Left colon (tissue), 2 donors: Measurements from ENCODE around the gene GFOD1. TPM values are rescaled to one million over a fixed set of nuclear protein-coding genes. Genes with fewer than 3 reads are reported as not detected.
A peak's percentile ranks its signal among the peaks of the same experiment; 100 is the strongest.
"Not testable (repeated sequence)": the region's sequence is repeated elsewhere in the genome, so short reads cannot be mapped to it uniquely, and the experiment has no call there.

Source experiments
- ATAC-seq: fragments of 200-7000 bp; cut with Tn5 transposase; one replicate; pipeline ENCODE4 v1.9.1; 2020; ENCODE audit warnings: mild to moderate bottlenecking, moderate library complexity
- DNase-seq, 2 donors: peaks; one replicate each; pipeline ENCODE4 v3.0.0-alpha.2; 2020
- intact Hi-C, 2 donors: fragments of 100-400 bp; cut with DNase I in 1 of 2; cut with micrococcal nuclease in 1 of 2; formaldehyde crosslinking; loops; one replicate each; pipeline versions ENCODE4 v1.11.2 to v1.14.0; 2022; cut with DNase I, micrococcal nuclease
- total RNA-seq, 2 donors: library from RNA; stranded (reverse); fragmentation: NEBNext Ultra II Directional; extraction: Animal tissue kit (Norgen Biotek cat#: 25700); gene quantifications; one replicate each; pipeline ENCODE4 v1.2.1, GENCODE V29; 2021
- donor health status: DM: no; HTN: no; CAD: no.
- donor health status: DM: yes; HTN: yes; CAD: no.

The GFOD1 gene
- total RNA-seq, 2 donors from 2014 or later = 9.2 to 15.9 TPM

DNA sequence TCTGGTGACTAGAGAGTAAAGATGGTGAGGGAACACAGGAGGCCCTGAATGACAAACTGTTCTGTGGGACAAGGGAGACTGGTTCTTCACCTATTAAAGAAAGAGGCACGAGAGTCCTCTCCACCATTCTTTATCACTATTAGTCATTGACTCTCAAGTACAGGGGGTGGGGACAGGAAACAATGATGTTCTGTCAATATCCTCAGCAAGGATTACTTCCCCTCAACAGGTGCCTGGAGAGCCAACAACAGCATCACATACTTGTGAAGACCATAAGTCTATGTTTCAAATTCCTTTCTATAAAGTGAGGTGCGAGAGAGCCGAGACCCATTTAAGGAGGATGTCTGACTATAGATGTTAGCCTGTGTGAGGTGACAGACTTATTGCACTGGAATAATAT lies 86.6 kb downstream of the GFOD1 start:
- ATAC-seq (no peak), DNase-seq (no peak)
- intact Hi-C loops = no loop called here

DNA sequence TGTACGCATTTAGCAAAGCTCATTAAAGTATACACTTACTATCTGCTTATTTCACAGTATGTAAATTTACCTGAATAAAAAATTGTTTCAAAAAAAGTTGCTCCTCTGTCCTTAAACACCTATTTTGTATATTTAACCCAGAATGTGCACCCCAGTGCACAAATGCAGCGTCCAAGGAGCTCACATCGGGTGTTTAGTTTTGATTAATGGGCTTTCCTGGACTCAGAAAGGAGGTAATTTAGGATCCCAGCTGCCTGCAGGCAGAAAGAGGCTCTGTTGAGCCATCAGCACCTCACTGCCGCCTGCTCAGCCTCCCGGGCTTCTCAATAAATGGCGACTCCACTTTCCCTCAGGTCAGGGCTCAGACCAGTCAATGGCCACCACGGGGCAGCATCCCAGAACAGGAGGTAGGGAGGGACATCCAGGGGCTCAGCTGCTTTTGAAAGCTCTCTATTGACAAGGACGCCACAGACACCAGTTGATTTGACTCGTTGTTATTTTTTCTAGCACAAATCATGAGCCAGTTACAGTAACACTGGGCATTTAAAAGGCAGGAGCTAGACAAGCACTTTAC lies 88.9 kb downstream of the GFOD1 start:
- intact Hi-C loops = no loop called here
- ATAC-seq = no peak
- no peak for DNase-seq

DNA sequence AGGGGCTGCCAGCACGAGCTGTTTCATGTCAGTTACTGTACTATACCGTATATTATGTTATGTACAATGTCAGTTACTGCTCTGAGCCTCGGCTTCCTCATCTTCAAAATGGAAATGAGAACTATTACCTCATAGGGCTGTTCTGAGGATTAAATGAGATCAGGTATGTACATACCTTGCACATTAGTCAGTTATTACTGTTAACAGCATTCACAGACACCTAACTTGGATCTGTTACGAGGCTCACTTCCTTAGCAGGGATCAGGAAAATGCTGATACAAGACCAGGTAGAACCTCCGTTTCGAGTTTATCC lies 89.4 kb downstream of the GFOD1 start:
- intact Hi-C loops = no loop called here
- no peak for DNase-seq
- no peak for ATAC-seq

DNA sequence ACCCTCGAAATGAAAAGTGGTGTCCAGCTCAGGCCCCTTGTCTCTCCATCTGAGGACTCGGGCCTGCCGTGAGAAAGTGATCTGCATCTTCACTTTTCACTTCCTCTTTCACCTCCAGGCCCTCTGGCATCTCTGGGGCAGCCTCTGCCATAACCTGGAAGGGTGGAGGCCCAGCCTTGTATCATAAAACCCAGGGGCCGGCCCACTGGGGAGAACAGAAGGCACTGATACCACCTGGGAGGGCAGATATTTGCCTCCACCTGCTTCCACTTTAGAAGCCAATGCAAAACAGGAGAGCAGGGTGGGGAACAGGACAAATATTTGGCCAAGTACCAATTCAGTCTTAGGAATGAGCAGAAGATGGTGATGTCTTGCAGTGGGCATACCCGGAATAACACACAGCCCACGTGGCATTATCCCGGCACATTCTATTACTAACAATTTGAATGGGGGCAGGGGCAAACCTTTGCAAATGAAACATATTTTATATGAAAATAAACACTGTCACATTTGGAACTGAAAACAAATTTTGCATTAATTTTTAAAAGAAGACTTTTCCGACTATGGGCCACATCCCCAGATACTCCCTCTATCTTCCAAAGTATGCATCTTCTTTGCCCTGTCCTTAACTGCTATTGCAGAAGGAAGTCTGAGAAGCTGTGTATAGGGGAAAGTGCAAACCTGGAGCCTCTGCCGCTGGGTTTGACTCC lies 89.9 kb downstream of the GFOD1 start:
- ATAC-seq (peak; percentile 86), DNase-seq (peak; percentile 75 to 83)
- intact Hi-C loops = no loop called here

DNA sequence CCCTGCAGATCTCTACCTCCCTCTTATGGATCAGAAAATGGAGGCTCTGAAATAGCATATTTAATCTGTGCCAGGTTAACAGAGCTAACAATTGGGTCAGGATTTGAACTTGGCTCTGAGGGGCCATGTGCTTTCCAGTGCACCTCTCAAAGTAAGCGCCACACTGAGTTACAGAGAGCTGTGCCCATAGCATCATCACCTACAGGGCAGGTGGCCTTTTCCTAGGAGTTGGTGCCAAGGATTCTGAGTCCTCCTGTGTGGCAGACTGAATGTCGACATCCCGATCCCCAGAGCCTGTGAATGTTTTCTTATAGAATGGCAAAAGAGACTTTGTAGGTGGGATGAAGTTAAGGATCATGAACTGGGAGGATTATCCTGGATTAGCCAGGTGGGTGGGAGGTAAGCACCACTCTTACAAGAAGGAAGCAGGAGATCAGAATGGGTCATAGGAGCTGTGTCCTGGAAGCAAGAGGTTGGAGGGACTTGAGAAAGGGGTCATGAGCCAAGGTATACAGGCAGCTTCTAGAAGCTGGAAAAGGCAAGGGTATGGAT lies 91.1 kb downstream of the GFOD1 start:
- ATAC-seq = no peak
- DNase-seq = no peak
- intact Hi-C loops = no loop called here

DNA sequence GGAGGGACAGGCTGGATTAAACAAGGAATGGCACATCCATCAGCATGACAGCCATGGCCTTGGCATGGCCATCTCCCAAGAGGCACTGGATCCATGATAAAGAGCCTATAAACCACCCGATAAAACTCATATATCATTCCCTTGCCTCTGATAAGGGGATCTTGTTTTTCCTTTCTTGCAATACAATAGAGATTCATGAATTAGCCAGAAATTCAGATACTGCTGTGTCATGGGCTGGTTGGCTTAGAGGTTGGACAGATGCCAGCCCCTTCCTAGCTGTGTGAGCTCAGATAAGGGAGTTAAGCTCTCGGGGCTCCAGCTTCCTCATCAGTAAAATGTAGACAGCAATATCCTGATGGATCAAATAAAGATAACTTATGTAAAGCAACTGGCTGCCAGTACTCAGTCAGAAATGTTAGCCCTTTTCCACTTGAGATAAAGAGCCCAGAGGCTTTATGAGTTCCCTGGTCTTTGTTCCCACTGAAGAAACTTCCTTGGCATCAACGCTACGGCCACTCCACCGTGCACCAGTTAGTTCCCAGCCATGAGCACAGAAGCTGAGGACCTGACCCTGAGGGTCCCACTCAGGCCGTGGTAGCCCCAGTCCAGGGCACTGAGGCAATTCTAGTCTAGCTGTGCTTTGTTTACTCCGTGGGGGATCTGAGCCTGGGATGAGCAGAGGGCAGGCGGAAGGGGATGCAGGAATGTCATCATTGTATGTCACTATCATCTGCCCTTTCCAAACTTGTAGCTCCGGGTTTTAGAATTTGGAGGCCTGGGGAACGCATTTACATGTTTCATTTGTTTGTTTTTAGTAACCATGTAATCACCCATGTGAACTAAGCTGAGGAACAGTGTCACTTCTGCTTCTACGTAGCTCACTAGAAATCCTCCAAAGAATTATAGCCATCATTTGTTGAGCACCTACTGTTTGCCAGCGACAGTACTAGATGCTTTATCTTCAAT lies 91.8 kb downstream of the GFOD1 start:
- DNase-seq = peak; percentile 85 to 89
- peak; percentile 80 for ATAC-seq
- intact Hi-C loops = no loop called here

DNA sequence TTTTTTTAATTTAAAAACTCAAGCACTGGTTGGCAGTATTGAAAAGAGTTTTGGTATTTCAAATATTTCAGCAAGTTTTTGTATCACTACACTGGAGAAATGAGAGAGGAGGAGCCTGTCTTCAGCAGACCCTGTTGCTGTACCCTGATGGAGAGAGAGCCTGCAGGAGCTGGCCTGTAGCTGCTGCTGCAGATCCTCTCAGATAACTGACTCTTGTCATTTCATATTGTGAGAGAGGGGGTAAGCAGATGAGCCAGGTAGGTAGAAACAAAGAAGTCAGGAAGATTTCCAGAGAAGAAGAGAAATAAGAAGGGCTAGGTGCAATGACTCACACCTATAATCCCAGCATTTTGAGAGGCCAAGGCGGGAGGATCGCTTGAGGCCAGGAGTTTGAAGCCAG lies 94.9 kb downstream of the GFOD1 start:
- ATAC-seq (no peak), DNase-seq (no peak)
- intact Hi-C loops = no loop called here

DNA sequence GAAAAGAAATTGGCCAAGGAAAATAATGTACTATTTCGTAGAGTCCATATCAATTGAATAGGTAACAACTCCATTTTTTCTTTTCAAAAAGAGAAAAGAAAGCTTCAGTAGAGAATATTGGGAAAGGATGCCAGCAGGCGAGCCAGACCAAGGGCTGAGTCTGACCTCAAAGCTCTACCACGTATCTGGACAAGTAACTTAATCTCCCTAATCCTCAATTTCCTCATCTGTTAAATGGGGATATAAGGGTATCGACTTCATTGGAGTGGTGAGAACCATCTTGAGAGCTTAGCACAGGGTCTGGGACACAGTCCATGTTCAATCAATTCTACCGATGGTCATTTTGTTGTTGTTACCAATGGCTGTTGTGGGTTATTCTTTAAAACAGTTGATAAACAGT lies 95.9 kb downstream of the GFOD1 start:
- intact Hi-C loops = no loop called here
- ATAC-seq (no peak), DNase-seq (no peak)

DNA sequence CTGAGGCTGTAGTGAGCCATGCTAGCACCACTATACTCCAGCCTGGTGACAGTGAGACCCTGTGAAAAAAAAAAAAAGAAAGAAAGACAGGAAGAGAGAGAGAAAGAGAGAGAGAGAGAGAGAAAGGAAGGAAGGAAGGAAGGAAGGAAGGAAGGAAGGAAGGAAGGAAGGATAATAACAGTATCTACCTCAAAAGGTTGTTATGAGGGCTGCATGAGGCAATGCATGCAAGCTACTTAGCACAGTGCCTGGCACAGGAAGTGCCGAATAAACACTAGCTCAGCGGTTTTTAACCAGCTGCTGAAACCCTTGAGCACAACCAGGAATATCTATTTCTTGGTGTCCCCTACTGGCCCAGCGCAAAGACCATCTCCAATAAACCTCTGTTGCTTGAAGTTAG lies 96.7 kb downstream of the GFOD1 start:
- ATAC-seq (no peak), DNase-seq (no peak)
- intact Hi-C loops = no loop called here

DNA sequence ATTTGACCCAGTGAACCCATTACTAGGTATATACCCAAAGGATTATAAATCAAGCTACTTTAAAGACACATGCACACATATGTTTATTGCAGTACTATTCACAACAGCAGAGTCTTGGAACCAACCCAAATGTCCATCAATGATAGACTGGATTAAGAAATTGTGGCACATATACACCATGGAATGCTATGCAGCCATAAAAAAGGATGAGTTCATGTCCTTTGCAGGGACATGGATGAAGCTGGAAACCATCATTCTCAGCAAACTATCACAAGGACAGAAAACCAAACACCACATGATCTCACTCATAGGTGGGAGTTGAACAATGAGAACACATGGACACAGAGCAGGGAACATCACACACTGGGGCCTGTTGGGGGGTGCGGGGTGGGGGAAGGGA lies 98.2 kb downstream of the GFOD1 start:
- intact Hi-C loops, DNase-seq: not testable (repeated sequence)

DNA sequence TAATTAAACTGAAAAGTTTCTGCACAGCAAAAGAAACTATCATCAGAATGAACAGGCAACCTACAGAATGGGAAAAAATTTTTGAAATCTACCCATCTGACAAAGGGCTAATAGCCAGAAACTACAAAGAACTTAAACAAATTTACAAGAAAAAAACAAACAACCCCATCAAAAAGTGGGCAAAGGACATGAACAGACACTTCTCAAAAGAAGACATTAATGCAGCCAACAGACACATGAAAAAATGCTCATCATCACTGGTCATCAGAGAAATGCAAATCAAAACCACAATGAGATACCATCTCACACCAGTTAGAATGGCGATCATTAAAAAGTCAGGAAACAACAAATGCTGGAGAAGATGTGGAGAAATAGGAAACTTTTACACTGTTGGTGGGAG lies 98.6 kb downstream of the GFOD1 start:
- ATAC-seq, intact Hi-C loops, DNase-seq: not testable (repeated sequence)

More for the DNA sequence above, 98.2 kb downstream of the GFOD1 start:
- not testable (repeated sequence) for ATAC-seq

DNA sequence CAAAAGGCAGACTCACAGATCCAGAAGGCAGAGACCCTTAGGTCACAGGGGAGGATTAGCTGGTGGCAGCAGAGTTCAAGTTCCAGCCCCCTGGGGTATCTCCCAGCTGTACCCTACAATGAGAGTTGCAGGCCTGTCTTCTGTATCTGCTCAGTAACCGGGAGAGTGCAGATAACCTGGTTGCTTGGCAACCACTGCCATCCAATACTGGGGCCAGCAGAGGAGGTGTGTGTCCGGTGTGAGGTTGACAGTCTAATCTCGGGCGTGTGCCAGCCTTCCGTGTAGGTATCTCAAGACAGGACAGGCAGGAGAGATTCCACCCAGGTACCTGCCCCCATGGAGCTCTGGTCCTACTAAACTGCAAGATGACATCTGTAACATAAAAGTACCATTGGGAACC lies 102.4 kb downstream of the GFOD1 start:
- ATAC-seq (peak; percentile 54), DNase-seq (no peak)
- intact Hi-C loops = no loop called here

DNA sequence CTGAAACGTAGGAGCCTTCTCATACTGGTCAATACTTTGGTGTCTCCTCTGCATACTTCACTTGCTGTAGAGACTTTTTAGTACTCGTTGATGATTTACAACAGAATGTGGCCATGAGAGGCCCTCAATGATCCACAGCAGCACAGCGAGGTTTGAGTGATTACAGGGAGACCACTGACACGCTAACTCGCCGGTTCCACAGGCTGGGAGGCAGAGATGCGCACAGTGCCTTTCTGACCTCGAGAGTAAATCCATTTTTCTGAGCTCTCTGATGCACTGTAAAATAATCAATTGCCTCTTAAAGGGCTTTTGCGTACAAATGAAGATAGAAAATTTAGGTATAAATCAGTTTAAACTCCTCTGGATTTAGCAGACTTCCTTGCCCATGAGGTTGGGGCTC lies 102.9 kb downstream of the GFOD1 start:
- ATAC-seq (no peak), DNase-seq (no peak)
- intact Hi-C loops = no loop called here

DNA sequence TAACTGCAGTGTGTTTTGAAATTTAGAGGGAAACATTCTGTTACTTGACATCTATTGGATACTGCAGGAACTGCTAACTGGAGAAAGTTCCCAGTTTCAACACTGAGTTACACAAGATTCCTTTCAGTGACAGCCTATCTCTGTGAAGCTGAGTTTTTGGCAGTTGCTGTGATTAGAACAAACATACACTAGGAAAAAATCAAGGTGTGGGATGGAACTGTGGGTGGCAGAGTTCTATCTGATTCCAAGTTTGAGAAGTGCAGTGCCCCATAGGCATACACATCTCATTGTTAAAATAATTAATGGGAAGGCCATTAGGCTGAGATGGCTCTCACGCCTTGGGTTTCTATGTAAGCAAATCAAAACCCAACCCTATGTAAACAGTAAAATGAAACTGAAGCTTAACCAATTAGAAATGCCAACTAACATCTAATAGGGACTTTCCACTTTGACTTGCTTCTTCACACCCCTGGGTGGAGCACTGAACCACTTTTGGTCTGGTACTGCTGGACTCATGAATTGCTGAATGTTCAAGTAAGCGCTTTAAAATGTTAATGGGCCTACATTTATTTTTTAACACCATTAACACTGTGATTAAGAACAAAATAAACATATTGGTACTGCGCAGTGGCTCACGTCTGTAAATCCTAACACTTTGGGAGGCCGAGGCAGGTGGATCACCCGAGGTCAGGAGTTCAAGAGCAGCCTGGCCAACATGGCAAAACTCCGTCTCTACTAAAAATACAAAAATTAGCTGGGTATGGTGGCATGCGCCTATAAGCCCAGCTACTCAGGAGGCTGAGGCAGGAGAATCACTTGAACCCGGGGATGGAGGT lies 103.9 kb downstream of the GFOD1 start:
- intact Hi-C loops = no loop called here
- DNase-seq (no peak), ATAC-seq (peak; percentile 48)

DNA sequence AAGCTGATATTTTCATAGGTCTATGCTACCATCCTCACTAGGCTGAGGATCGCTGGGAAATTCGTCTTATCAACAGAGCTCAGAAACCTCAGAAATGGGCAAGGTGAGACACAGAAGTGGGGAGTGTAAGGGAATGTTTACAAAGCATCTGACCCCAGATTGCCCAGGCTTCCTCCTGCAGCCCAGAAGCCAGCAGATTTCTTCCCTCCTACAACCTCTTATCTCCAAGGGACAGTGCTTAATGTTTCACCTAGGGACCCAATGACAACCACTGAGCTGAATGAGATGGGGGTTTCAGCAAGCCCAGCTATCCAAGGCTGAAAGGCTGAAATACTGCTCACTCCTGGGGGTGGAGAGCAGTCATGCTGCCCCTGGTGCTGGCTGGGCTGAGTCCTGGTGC lies 106.6 kb downstream of the GFOD1 start:
- ATAC-seq (no peak), DNase-seq (no peak)
- intact Hi-C loops = no loop called here

DNA sequence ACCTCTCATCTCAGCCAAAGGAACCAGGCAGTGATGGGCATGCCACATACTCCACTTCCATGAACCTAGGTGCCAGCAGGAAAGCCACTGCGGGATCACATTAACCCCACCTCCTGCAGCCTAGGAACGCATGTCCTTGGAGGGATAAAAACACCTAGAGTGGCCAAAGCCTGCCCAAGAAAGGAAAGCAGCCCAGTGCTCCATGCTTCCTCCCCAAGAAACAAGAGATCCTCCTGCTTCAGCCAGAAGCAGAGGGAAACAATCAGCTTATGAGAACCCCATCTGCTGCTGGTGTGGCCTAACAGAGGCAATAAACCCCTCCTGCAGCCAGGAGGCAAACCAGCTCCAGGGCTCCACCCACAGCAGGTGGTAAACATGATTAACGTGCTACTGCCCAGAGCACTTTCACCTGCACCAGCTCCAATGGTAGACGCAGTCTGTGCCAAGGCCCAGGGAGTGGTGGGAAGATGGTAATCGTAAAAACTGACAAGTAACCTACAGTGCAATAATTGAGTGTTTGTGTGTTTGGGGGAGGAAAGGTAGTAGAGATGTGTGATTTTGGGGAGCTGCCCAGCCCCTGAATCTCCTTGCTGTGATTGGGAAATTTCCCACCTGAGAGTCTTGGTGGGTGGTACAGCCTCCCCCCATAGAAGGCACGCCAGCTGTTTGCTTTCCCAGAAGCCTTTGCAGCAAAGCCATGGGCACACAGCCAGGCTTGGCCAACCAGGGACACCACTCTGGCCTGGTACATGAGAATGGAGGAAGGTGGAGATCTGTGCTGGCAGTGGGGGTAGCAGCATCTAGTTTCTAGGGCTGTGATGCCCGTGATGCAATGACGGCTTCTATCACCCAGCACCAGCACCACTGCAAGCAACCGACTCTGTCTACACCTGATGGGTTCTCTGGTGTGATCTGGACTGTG lies 108.5 kb downstream of the GFOD1 start:
- ATAC-seq (peak; percentile 96), DNase-seq (peak; percentile 86 to 92)
- intact Hi-C loops = no loop called here

DNA sequence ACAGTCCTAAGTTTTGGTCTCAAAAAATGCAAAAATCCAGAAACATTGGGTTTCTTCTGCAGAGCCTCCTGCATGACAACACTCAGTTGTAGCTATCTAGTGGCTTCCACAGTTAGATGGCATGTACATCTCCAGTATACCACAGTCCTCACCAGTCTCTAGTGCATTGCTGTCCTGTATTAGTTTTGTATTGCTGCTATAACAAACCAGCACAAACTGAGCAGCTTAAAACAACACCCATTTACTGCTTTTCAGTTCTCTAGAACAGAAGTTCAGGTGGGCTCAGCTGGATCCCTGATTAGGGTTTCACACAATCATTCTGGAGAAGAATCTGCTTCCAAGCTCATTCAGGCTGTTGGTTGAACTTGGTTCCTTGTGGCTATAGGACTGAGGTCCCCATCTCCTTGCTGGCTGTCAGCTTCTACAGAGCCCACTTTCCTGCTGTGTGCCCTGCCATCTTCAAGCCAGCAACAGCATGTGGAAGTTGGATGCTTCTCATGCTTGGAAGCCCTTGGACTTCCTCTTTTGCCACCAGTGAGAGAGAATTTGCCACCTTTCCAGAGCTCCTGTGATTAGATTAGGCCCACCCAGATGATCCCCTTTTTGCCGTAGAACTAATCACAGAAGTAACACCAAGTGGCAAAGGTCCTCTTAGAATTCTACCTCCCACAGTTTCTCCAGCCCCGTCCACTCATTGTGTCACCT lies 110.2 kb downstream of the GFOD1 start:
- intact Hi-C loops = no loop called here
- DNase-seq = no peak

More for the DNA sequence above, 110.2 kb downstream of the GFOD1 start:
- no peak for ATAC-seq
